DMS79 (cell line): ENCODE results near the gene IGF1.
A peak's percentile ranks its signal among the peaks of the same experiment; 100 is the strongest.

Experiments
- DNase-seq: peaks from one replicate; lab custom pipeline; 2025; lab: John Stamatoyannopoulos, UW

Gene IGF1

DNA sequence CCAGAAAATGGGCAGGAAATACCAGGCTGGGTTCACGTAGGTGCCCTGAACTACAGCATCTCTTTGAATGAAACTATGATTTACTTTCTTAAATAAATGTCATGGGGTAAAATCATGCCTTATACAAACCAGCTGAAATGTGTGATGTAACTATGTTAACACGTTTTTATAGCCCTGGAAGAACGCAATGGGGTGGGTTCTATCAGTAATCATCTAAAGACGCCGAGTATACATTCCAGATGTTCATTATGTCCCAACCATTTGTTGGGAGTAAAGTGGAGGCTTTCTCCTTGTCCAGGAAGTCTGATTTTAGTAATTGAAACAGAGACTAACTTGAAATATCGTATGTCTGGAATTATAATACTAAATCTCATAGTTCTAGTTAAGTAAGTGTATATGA is 16.2 kb upstream of the IGF1 start:
- DNase-seq: no peak

DNA sequence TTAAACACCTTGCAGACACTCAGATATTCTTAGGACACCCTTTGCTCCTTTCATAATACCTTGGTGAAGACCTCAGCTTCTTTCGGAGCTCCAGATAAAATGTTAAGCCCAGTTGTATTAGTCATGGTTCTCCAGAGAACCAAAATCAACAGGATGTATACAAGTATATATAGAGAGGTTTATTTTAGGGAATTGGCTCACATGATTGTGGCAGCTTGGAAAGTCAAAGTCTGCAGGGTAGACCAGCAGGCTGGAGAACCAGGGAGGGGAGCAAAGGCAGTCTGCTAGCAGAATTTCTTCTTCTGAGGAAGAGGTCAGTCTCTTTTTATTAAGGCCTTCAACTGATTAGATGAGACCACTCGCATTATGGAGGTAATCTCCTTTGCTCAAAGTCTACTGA is 6.9 kb upstream of the IGF1 start:
- DNase-seq: no peak

DNA sequence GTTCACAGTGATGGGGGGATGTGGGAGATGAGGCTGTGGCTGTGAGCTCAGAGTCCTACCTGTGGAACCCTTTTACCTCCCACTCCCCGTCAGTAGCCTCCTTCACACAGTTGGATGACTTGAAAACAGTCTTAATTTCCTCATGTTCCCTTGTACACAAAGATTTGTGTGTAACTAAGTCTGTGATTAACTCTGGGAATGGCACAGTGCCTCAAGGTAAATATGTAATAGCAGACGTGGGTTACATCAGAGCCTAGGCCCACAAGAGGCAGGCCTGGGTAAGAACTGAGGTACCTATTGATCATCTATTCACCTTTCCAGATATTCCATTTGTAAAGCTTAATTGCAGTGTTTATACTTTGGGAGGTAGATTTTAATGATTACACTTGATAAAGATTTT is 5.8 kb upstream of the IGF1 start:
- DNase-seq: no peak

DNA sequence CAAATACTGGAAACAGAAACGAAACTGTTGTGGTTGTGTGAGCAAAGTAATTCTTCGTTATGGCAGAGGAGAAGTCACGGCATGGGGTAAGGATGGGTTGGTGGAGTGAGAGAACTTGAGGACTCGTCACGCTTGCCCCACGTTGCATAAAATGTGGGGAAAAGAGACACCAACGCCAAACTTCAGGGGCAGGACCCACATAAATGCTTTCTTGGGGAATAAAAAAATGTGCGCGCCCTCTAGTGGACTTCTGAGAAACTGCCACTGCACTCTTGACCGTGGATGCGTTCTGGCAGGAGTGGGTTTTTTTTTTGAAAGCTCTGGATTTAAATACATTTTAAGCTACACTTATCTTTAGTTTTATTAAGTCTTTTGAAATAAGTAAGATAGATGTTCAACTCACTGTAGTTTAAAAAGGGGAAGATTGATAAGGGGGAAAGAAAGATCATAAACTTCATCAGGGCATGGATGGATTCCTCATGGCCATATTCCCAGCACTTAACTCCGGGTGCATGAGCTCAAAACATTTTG is 4.1 kb upstream of the IGF1 start:
- no peak for DNase-seq

DNA sequence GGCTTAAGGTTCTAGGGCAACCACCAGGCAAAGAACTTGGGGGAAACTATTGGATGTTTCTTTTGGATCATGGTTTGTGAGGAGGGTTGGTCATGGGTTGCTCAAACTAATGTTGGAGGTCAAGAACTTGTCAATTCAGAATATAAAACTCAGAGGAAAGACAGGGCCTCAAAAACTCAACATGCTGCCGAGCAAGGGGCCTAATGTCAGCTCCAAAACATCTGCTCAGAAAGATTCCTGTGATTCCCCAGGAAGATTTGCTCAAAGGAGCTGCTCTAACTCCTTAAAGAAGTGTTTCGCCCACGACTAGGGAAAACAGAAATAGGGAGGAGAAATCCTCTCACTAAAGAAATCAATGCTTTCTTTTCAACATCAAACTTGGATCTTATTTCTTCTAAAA is 3.7 kb upstream of the IGF1 start:
- no peak for DNase-seq

DNA sequence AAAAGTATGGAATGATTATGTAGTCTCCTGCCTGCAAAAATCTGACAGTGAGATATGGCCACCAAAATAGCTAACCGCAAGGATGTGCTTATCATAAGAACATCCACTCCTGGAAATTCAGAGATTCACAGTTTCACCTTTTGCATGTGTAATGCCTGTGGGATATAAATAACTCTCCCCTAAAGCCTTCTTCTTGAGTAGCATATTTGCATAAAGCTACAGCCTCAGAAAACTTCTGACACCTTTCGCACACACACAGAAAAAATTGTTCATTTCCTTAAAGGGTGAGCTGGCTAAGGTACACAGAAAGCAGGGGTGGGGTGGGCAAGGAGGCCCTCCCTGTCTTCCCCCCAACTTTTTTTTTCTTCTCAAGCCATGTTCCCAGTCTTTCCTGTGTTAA is 3.1 kb upstream of the IGF1 start:
- DNase-seq: no peak

DNA sequence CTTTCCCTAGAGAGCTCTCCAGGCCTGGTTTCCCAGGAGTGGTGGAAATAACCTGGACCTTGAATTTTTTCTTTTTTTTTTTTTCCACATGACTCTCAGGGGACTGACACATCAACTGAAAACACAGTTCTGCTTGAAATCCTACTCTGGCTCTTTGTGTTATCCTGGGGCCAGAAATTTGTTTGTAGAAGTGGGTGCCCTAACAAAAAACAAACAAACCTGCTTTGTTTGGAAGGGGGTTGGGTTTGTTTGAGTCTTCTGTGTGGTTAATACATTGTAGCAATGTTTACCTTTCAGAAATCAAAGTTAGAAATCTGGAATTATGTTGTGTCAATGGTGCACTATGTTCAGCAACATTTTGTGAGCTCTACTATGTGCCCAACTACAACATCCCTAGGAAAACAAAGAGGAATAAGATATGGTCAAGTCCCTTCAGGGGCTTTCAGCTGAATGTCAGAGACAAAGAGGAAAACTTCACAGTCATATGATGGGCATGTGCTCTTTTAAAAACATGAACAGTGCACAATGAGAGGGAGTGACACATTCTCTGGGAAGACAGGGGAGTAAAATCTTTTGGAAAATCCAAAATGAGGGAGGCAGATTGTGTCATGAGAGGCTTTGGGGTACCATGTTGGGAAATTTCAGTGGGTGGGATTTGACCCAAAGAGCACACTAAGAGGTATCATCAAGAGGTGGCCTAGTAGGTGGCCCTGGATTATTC is 1.5 kb upstream of the IGF1 start:
- DNase-seq: no peak

DNA sequence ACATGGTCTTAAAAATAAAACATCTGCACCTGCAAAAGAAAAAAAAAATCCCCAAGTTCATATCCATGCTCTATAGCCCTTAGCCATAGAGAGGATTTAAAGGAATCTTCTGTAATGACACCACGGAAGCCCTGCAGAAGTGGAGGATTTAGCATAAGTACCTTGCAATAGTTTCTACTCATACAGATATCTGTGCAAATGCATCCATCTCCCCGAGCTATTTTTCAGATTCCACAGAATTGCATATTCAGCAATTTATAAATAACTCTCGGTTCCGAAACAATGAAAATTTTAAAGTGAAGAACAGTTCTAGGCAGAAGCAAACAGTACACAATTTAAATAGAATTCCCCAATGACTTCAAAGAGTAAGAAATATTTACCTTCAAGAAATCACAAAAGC is 424 bp downstream of the IGF1 start:
- no peak for DNase-seq

DNA sequence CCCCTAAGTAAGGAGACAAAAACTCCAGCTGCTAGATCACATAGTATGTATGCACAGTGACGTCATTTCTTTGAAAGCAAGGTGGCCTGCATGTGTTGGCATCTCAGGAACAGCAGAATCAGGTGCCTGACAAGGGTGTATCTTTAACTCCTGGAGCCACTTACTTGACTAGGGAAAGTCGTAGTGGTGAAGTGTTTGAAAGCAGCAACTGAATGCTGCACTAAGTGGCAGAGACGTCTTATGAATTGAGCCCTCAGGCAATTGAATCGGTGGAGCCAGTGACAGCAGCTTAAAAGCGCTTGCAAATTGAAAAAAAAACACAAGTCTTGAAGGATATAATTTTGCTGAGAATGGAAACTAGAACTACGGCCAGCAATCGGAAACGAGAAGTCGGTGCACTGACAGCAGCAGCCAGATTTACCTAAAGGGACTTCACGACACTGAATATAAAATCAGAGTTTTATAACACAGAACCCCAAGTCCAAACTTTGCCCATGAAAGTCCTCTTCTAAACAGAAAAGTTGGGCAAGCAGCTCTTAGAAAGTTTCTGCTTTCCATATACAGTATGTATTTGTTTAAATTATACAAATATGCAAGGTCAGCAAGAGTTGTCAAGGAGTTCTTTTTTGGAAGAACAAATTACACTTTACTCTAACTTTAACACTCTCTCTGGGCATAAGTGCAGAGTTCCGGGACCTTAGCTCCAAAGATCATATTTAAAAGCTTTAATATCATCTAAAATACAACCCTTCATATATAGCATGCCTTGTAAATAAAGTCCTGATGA is 1.1 kb downstream of the IGF1 start:
- peak; percentile 17 for DNase-seq

DNA sequence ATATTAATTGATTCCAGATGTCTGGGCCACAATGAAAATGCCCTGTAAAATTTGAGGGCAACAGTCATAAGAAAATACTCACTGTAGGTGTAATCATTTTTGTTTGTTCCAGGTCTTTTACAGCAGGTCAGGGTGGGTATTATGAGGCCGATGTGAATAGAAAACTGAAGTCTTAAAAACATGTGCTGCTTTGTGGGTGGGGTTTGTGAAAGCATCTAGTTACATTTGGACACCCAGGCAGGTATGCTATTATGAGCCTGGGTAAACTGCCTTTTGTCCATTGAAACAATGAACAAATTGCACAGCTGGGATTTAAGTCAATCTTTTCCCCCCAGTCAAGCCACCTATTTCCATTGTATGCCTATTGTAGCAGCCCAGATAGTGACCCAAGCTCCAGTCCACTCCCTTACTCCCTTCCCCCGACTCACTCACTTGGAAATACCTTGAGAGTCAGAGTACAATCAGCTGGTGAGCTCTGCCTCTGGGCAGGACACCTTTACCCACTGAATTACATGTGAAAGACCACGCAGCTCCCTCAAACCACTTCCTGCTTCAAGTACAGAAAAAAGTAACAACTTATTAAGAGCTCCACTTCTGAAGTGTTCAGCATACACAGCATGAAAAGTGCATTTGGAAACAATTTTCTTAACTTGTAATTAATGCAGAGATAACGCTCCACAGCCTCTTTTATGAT is 1.8 kb downstream of the IGF1 start:
- DNase-seq: no peak

DNA sequence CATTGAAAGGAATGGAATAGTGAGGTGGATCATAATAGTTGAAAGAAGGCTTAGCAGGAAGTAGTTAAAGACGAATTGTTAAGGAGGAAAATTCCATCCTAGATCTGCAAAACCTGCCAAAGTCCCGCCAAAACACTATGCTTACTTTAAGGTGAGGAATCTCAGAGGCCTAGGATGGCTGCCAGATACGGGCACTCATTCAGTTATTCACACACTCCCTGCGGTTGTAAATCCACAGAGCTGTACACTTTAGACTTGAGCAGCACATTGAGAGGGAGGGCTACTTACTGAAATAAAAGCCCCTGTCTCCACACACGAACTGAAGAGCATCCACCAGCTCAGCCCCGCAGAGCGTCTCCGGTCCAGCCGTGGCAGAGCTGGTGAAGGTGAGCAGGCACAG is 5.0 kb downstream of the IGF1 start:
- DNase-seq: no peak

DNA sequence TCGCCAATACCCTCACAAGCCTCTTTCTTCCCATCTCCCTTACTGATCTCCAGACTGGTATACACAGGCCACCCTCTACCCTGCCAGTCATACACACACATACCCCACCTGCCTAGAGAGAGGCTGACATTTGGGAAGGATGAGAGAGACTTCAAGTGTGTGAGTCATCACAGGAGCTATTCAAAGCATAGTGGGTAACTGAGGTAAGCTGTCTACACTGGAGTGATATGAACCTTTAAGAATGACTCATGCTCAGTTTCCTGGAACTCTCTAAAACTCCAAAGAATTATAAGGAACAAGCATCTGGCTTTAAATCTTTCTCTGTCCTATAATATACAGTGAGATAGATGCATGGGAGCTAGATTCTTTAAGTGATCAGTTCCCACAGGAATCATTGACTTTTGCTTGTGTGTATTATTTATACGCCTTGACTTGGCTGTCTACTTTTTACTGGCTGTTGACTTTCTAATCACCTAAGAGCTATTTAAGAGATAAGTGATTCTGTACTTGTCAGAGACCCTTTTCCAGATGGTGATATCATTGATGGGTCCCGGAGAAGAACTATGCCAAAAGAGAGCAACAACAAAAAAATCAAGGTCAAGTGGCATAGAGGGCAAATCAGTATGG is 5.8 kb downstream of the IGF1 start:
- no peak for DNase-seq

DNA sequence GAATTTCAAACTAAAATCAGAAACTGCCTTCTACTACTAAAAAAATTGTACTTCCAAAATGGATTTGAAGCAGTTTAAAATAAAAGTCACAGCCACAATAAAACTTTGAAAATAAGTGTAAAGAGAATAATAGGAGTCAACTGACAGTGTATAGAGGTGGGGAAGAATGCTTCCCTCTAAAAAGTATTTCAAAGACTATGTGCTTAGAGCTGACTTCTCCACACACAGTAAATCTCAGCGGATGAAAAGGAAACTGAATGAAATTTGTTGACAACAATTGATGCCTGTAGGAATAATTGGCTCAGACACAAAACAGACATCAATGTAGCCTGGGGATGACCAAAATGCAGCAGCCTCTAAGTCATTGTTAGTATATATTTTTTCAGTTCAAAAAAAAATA is 7.9 kb downstream of the IGF1 start:
- DNase-seq: no peak

DNA sequence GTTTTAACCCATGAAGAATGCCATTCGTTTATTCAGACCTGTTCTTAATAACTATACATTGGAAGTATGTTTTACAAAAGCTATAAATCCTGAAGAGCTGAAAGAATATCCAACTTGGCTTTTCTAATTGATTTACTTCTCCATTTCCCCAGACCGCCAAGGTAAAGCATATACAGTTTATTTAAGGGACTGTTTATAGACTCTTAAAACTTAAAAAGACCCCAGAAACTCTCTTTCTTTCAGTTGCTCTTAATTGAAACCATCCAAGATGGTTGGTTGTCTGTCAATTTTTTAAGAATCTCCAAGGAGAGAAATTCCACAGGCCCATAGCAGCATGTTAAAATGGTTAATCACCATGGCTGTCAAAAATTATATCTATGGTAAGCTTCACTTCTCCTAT is 8.8 kb downstream of the IGF1 start:
- DNase-seq: no peak

DNA sequence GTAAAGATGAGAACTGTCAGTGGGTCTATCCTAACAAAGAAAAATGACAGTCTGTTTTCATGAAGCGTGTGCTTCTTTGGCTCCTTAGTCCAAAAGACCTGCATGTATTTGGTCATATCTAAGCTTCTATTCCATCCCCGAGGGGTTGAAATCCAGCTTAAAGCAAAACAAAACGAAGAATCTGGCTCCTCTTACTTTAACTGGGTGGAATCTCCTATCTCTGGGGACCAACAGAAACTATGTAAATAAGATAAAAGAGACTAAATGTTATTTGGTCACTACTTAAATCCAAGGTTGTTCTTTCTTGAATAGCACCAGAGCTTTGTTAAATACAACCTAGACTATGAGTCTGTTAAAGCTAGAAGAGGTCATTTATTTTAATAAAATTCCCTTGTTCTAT is 9.4 kb downstream of the IGF1 start:
- no peak for DNase-seq

DNA sequence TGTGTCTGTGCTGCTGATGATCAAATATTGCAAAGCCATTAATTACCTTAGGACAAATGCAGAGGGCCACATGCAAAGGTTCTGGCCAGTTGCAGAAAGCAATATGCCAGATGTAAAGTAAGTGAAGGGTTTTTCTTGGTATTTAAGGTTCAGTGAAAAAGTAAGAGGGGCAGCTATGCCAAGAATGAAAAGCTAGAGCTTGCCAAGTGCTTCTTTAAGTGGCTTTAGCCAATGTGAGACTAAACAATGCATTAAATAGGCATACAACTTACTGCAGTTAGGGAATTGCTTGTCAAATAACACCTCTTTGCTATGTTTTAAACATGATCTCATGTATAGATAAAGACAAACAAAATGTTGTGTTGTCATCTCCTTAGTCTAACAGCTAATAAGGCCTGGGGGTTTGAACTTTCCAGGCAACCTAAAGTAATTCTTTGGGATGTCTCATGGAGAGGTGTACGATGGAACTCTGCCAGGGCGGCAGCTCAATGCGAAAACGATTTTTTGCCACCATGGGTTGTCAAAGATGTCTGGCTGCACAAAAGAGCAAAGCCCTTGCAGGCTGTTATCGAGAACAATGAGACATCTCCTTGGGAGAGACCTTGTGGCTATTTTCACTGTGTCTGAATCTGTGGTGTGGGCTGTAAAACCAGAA is 12.0 kb downstream of the IGF1 start:
- peak; percentile 69 for DNase-seq

DNA sequence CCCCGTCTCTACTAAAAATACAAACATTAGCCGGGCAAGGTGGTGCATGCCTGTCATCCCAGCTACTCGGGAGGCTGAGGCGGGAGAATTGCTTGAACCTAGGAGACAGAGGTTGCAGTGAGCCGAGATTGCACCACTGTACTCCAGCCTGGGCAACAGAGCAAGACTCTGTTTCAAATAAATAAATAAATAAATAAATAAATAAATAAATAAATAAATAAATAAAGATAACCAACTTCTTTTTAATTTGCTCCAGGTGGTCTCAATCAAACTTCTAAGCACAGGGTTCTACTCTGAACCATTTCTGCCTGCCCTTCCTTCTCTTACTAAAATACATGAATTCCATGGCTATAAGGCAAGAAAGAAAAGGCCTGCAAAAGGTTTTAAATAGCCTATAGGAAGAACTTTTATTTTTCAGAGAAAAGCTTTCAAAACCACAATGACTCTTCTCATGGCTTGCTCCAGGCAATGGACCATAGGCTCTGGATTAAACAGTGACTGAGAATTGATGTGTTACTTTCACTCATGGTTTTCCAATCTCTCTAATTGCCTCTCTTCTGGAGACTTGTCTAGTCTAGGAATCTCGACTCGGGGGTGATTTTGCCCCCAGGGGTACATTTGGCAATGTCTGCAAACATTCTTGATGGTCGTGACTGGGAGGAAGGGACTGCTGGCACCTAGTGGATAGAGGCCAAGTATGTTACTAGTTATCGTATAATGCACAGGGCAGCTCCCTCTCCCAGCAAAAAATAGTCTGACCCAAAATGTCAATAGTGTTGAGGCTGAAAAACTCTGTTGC is 14.4 kb downstream of the IGF1 start:
- no peak for DNase-seq

DNA sequence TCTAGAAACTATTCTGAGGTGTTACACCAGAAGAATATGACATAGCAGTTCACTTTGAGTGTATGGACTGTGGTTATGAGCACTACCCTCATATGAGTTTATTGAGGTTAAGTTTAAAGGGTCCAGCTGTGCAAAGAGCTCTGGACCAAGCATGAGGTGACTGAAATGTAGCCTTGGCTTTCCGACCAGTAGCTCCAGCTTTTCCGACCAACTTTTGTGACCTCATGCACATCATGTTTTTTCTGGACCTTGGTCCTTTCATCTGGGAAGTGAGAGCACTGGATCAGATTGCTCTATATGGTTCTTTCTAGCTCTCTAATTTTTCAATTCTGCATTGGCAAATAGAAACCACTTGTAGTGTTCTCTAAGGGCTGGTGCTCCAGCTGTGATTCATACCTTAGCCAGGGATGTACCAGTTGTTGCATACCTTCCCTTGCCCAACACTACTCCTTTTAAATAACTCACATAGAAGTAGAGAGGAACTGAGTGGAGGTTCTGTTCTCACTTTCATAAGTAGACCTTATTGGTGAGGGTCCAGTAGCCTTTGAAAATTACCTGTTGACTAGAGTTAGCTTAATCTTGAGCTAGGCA is 16.6 kb downstream of the IGF1 start:
- DNase-seq: no peak

DNA sequence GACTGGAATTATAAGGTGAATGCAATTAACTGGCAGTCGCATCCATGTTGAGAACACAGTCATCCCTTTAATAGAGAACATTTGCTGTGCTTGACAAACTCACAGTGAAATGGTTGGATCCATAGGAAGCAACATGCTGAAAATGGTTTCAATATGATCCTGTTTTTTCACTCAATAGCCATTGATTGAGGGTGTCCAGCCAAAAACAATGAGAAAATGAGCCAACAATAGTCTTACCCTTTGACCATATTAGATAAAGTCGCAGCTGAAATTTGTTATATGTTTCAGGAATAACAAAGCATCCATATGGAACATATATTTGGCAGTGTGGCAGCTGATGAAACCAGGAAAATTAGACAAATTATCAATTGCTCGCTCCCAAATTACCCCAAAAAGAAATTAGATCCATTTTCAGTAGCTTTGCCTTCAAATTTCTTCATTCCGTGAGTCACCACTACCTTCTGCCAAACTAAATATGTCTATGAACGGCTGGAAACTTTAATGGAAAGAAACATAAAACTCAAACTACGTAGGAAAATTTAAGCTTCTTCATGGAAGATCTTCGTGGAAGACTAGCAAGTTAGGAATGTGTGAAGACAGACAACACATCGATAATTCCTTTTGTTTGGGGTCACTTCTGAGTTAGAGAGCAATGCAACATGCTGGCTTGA is 17.4 kb downstream of the IGF1 start:
- DNase-seq: no peak

DNA sequence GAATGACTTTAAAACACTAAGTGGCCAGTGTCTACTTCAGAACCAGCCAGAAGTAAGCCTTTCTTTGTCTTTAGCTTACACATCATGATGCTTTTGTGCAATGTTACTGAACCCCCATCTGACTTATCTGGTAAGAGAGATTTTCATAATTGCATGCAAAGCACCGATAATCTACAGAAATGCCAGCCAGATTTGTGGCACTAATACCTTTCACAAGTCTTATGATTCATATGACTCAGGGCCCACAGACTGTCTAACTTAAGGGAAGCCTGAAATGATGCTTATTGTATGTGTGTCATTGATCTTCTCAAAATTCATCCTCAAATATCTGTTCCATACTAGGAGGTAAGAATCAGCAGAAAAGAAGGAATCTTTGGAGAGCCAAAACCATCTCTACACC is 18.0 kb downstream of the IGF1 start:
- DNase-seq: no peak
